K562 (cell line): ENCODE measurements around the gene CCDC82. TPM values are rescaled to one million over a fixed set of nuclear protein-coding genes. Genes with fewer than 3 reads are reported as not detected.

Source experiments
- DPF2 ChIP-seq: fragments of 450-650 bp; IDR thresholded peaks from 2 replicates; pipeline ENCODE4 v1.6.1; 2016
- HMBOX1 ChIP-seq: sonication (generic); IDR thresholded peaks from 2 replicates; pipeline ENCODE4 v1.6.1; 2016
- LCOR ChIP-seq: sonication (generic); formaldehyde crosslinking; IDR thresholded peaks from 2 replicates; pipeline ENCODE4 v1.8.0; 2022; ENCODE audit warnings: mild to moderate bottlenecking, missing genetic modification reagents
- MNT ChIP-seq, 2 experiments: fragments of 450-650 bp; conservative IDR thresholded peaks; 2 replicates each; pipeline ENCODE4 v1.6.1; 2017; ENCODE audit warnings: mild to moderate bottlenecking in 2 of 2, moderate library complexity in 2 of 2
- NFIC ChIP-seq: fragments of 450-650 bp; IDR thresholded peaks from 2 replicates; pipeline ENCODE4 v1.6.1; 2017; ENCODE audit warnings: mild to moderate bottlenecking, inconsistent platforms
- SMARCC2 ChIP-seq: fragments of 450-650 bp; IDR thresholded peaks from 2 replicates; pipeline ENCODE4 v1.6.1; 2017; ENCODE audit warnings: antibody characterized with exemption, moderate library complexity, mild to moderate bottlenecking, low read depth
- SPI1 ChIP-seq: IDR thresholded peaks from 2 replicates; pipeline ENCODE4 v1.6.1; 2011; ENCODE audit warnings: low read depth, low read length, control low read depth, borderline replicate concordance
- TEAD4 ChIP-seq, 2 experiments: sonication (generic) in 1 of 2; formaldehyde crosslinking in 1 of 2; IDR thresholded peaks; 2 replicates each; pipeline versions ENCODE4 v1.6.1 to v1.8.0; 2012 to 2022; ENCODE audit warnings: borderline replicate concordance in 1 of 2, inconsistent platforms in 1 of 2, low read length in 1 of 2, mild to moderate bottlenecking in 1 of 2, missing genetic modification reagents in 1 of 2
- TRIM24 ChIP-seq, 2 experiments: fragments of 450-650 bp; IDR thresholded peaks; 2 replicates each; pipeline ENCODE4 v1.6.1; 2016
- ZNF24 ChIP-seq: fragments of 450-650 bp; IDR thresholded peaks from 2 replicates; pipeline ENCODE4 v1.6.1; 2016
- ZNF384 ChIP-seq: IDR thresholded peaks from 2 replicates; pipeline ENCODE4 v1.6.1; 2012; ENCODE audit warnings: low read depth, low read length, improper control_type of control experiment
- polyA plus RNA-seq, 8 experiments: library from polyadenylated mRNA; depleted of rRNA in 4 of 8; stranded (reverse) in 5 of 8; unstranded in 3 of 8; fragments of >200 nt; fragmentation: Nextera tagmentation in 2 of 8; fragmentation: Illumina TruSeq in 1 of 8; extraction: Ambion mirVana in 2 of 8; extraction: Trizol in 1 of 8; gene quantifications; 2 replicates each; pipeline versions ENCODE4 v1.2.1 to v1.2.3, GENCODE V29; 2011 to 2014; ENCODE audit warnings: inconsistent platforms in 1 of 8, missing spikeins in 1 of 8
- total RNA-seq, 7 experiments: library from RNA; depleted of rRNA in 6 of 7; stranded (reverse); fragments of >200 nt in 6 of 7; fragmentation: Illumina TruSeq in 2 of 7; extraction: Trizol in 2 of 7; gene quantifications; 2 replicates each; pipeline versions ENCODE4 v1.2.1 to v1.2.3, GENCODE V29; 2011 to 2021; ENCODE audit warnings: low replicate concordance in 1 of 7
- TF ChIP-seq, protein P1 (sequence below), 2 experiments: fragments of 450-650 bp in 1 of 2; sonication (generic) in 1 of 2; formaldehyde crosslinking in 1 of 2; IDR thresholded peaks; 2 replicates each; pipeline versions ENCODE4 v1.7.1 to v1.9.0; 2016 to 2022; ENCODE audit warnings: inconsistent platforms in 1 of 2, mild to moderate bottlenecking in 1 of 2, missing genetic modification reagents in 1 of 2
- TF ChIP-seq, protein P2 (sequence below): fragments of 200-800 bp; sonication (Bioruptor generic); IDR thresholded peaks from 2 replicates; pipeline ENCODE4 v1.6.1; 2017; ENCODE audit warnings: missing genetic modification characterization, missing compliant biosample characterization

CCDC82 gene
- total and polyA plus RNA-seq, 9 of the 15 experiments (the other 6 are each of a cell fraction or from before 2014, with no cell fraction given): 12.5 to 51.3 (median 24.5) TPM

- TF ChIP-seq, protein P1, sequence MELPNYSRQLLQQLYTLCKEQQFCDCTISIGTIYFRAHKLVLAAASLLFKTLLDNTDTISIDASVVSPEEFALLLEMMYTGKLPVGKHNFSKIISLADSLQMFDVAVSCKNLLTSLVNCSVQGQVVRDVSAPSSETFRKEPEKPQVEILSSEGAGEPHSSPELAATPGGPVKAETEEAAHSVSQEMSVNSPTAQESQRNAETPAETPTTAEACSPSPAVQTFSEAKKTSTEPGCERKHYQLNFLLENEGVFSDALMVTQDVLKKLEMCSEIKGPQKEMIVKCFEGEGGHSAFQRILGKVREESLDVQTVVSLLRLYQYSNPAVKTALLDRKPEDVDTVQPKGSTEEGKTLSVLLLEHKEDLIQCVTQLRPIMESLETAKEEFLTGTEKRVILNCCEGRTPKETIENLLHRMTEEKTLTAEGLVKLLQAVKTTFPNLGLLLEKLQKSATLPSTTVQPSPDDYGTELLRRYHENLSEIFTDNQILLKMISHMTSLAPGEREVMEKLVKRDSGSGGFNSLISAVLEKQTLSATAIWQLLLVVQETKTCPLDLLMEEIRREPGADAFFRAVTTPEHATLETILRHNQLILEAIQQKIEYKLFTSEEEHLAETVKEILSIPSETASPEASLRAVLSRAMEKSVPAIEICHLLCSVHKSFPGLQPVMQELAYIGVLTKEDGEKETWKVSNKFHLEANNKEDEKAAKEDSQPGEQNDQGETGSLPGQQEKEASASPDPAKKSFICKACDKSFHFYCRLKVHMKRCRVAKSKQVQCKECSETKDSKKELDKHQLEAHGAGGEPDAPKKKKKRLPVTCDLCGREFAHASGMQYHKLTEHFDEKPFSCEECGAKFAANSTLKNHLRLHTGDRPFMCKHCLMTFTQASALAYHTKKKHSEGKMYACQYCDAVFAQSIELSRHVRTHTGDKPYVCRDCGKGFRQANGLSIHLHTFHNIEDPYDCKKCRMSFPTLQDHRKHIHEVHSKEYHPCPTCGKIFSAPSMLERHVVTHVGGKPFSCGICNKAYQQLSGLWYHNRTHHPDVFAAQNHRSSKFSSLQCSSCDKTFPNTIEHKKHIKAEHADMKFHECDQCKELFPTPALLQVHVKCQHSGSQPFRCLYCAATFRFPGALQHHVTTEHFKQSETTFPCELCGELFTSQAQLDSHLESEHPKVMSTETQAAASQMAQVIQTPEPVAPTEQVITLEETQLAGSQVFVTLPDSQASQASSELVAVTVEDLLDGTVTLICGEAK (IDR thresholded peaks at IDR 0.05): 0 out of 2 replicates have a peak, but pooled peaks have one; percentile 56
- TF ChIP-seq, protein P1 (CRISPR knock-in tag; IDR thresholded peaks at IDR 0.05): no peak
- TF ChIP-seq SMARCC2 (peak; percentile 57; the same call in 1 of the 2 replicates), LCOR (CRISPR knock-in tag) (0 out of 2 replicates have a peak, but pooled peaks have one; percentile 28), TRIM24 (IDR thresholded peaks at IDR 0.05) (peak in 1 of 2 experiments; percentile 17; a peak in 1 of 4 replicates), ZNF24 (no peak), HMBOX1 (peak; percentile 67), MNT (conservative IDR thresholded peaks at IDR 0.05) (peak in 1 of 2 experiments; percentile 25; a peak in 1 of 4 replicates), NFIC (peak; percentile 59), SPI1 (0 out of 2 replicates have a peak, but pooled peaks have one; percentile 18), TEAD4 (IDR thresholded peaks at IDR 0.05; ENCODE audit: low read length) (no peak; the same call in 1 of the 2 replicates), TEAD4 (CRISPR knock-in tag; IDR thresholded peaks at IDR 0.05; ENCODE audit: borderline replicate concordance) (no peak), ZNF384 (peak; percentile 82), DPF2 (peak; percentile 84)
- TF ChIP-seq, protein P2, sequence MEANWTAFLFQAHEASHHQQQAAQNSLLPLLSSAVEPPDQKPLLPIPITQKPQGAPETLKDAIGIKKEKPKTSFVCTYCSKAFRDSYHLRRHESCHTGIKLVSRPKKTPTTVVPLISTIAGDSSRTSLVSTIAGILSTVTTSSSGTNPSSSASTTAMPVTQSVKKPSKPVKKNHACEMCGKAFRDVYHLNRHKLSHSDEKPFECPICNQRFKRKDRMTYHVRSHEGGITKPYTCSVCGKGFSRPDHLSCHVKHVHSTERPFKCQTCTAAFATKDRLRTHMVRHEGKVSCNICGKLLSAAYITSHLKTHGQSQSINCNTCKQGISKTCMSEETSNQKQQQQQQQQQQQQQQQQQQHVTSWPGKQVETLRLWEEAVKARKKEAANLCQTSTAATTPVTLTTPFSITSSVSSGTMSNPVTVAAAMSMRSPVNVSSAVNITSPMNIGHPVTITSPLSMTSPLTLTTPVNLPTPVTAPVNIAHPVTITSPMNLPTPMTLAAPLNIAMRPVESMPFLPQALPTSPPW (CRISPR knock-in tag): peak; percentile 39; the same call in 1 of the 2 replicates
Measured at GRCh38 chr11:96328395-96329010, 61.2 kb downstream of the CCDC82 start (continued).
